ENCODE data around the gene CABLES1. TPM values are rescaled to one million over a fixed set of nuclear protein-coding genes. Genes with fewer than 3 reads are reported as not detected.

CABLES1 gene
- total RNA-seq, 1 donor from 2014 or later = 12.7 TPM

DNA sequence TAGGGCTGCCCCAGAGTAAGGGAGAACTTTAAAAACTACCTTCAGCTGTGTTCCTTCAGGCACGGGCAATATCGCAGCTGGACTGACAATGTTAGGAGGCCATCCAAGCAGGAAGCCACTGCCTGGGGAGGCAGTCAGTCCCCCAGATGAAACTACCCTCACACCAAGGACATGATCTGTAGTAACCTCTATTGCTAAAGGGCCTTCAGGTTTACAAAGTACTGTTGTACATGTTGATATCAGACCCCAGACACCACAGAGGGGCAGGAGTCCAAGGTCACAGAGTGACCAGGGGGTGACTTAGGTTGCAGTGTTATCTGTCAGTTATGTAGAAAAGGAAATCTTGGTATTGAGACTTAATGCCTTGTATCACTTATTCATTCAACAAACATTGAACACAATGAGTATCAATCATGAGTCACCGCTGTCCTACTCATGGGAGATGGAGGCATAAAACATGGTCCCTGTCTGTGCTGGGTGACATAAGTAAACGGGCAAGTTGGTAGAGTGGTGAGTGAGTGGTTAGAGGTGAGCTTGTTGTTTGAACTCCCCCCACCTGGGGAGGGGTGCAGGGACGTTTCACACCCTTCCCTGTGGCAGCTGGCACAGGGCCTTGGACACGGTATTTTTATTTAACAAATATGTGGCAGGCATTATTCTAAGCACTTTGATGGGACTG is 7.1 kb downstream of the CABLES1 start:
- Mint-ChIP-seq H3K27me3 (ENCODE audit: low read depth) (peaks cover 19% of the 10 kb centered on the region), H3K36me3 (no peaks in the 10 kb centered on the region), H3K4me3 (no peak overlapping the region), H3K9me3 (no peaks in the 10 kb centered on the region), H3K27ac (peak overlapping the region; percentile 43), H3K4me1 (peaks cover 72% of the 10 kb centered on the region)
- TF ChIP-seq, protein P1, sequence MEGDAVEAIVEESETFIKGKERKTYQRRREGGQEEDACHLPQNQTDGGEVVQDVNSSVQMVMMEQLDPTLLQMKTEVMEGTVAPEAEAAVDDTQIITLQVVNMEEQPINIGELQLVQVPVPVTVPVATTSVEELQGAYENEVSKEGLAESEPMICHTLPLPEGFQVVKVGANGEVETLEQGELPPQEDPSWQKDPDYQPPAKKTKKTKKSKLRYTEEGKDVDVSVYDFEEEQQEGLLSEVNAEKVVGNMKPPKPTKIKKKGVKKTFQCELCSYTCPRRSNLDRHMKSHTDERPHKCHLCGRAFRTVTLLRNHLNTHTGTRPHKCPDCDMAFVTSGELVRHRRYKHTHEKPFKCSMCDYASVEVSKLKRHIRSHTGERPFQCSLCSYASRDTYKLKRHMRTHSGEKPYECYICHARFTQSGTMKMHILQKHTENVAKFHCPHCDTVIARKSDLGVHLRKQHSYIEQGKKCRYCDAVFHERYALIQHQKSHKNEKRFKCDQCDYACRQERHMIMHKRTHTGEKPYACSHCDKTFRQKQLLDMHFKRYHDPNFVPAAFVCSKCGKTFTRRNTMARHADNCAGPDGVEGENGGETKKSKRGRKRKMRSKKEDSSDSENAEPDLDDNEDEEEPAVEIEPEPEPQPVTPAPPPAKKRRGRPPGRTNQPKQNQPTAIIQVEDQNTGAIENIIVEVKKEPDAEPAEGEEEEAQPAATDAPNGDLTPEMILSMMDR (IDR thresholded peaks at IDR 0.05; ENCODE audit: unreplicated experiment) = no peak
- DNase-seq (ENCODE audit: low spot score in 2 of 2, unreplicated experiment in 2 of 2) = no peak

- Mint-ChIP-seq H3K27me3 (ENCODE audit: low read depth) (peaks cover 12% of the 10 kb centered on the region), H3K4me3 (no peak overlapping the region), H3K9me3 (no peaks in the 10 kb centered on the region), H3K4me1 (peaks cover 64% of the 10 kb centered on the region), H3K27ac (peak overlapping the region; percentile 95), H3K36me3 (no peaks in the 10 kb centered on the region)
- TF ChIP-seq, protein P1 (IDR thresholded peaks at IDR 0.05; ENCODE audit: unreplicated experiment) = no peak
- no peak for DNase-seq (ENCODE audit: low spot score in 2 of 2, unreplicated experiment in 2 of 2)
Observed at GRCh38 chr18:23143016-23143814, 7.9 kb downstream of the CABLES1 start.

- no peaks in the 10 kb centered on the region for H3K36me3 Mint-ChIP-seq
- H3K4me3 Mint-ChIP-seq = peak overlapping the region; percentile 16
- peak overlapping the region; percentile 95 for H3K27ac Mint-ChIP-seq
- peaks cover 6% of the 10 kb centered on the region for H3K27me3 Mint-ChIP-seq (ENCODE audit: low read depth)
- TF ChIP-seq, protein P1 (IDR thresholded peaks at IDR 0.05; ENCODE audit: unreplicated experiment) = no peak
- no peaks in the 10 kb centered on the region for H3K9me3 Mint-ChIP-seq
- H3K4me1 Mint-ChIP-seq = peaks cover 58% of the 10 kb centered on the region
- no peak for DNase-seq (ENCODE audit: low spot score in 2 of 2, unreplicated experiment in 2 of 2)
Observed at GRCh38 chr18:23143815-23144261, 8.6 kb downstream of the CABLES1 start.

DNA sequence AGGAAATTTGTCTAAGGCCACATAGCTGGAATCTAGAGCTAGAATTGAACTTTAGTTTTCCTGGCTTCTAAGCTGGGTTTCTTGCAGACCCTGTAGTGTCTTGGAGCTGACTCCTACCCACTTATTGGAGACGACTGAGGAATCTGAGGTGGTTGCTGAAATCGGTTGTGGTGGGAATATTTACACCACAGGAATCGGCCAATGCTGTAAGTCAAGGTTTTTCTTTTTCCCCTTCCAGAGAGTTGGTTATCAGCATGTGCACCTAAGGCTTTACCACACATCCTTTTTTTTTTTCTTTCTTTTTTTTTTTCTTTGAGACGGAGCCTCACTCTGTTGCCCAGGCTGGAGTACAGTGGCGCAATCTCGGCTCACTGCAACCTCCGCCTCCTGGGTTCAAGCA is 9.4 kb downstream of the CABLES1 start:
- Mint-ChIP-seq H3K4me3 (no peak overlapping the region), H3K9me3 (no peaks in the 10 kb centered on the region), H3K27me3 (ENCODE audit: low read depth) (peaks cover 2% of the 10 kb centered on the region), H3K27ac (peak overlapping the region; percentile 95), H3K36me3 (no peaks in the 10 kb centered on the region), H3K4me1 (peaks cover 57% of the 10 kb centered on the region)
- DNase-seq (ENCODE audit: low spot score in 2 of 2, unreplicated experiment in 2 of 2) = no peak
- TF ChIP-seq, protein P1 (IDR thresholded peaks at IDR 0.05; ENCODE audit: unreplicated experiment) = no peak

DNA sequence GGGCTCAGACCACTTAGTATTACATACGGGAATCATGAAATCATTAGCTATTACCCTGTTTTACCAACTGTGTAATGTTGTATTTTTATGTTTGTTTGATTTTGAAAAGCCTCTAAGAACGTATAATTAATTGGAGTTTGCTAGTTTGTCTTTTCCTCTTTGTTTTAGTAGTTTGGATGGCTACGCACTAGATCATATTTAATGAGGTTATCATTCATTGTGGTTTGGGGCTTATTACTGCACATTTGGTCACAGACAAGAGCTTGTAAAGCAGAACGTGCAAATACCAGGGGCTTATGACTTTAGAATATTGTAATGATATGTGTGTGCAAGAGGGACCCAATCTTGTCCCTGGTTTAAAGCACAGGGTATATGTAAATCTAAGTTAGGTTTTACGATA is 10.3 kb downstream of the CABLES1 start:
- Mint-ChIP-seq H3K4me1 (peaks cover 57% of the 10 kb centered on the region), H3K36me3 (no peaks in the 10 kb centered on the region), H3K9me3 (no peaks in the 10 kb centered on the region), H3K27me3 (ENCODE audit: low read depth) (no peaks in the 10 kb centered on the region), H3K27ac (peak overlapping the region; percentile 35), H3K4me3 (no peak overlapping the region)
- TF ChIP-seq, protein P1 (IDR thresholded peaks at IDR 0.05; ENCODE audit: unreplicated experiment) = no peak
- no peak for DNase-seq (ENCODE audit: low spot score in 2 of 2, unreplicated experiment in 2 of 2)

Measured in mesothelial cell of epicardium (in vitro differentiated cells).